MM.1S (cell line): ENCODE data around the gene LRRC71.

ENCODE experiments used
- DNase-seq: peaks from one replicate; pipeline ENCODE4 v3.0.0-alpha.2; 2015
- H2AFZ ChIP-seq: fragments of 300-600 bp; sonication (generic); 2 replicates; pipeline ENCODE4 v1.6.0; 2016; ENCODE audit warnings: antibody characterized with exemption, low read length
- H3F3A ChIP-seq: fragments of 300-600 bp; sonication (generic); 2 replicates; pipeline ENCODE4 v1.6.1; 2016; ENCODE audit warnings: mild to moderate bottlenecking, antibody characterized with exemption, low read length, moderate library complexity, mixed read lengths; ENCODE audit not compliant: insufficient read depth
- H3K27ac ChIP-seq: fragments of 300-600 bp; sonication (generic); 2 replicates; pipeline ENCODE4 v1.5.1; 2016; ENCODE audit warnings: mild to moderate bottlenecking, low read length
- H3K27me3 ChIP-seq: fragments of 300-600 bp; sonication (generic); replicated peaks from 2 replicates; pipeline ENCODE4 v1.6.0; 2016; ENCODE audit warnings: low read length; ENCODE audit not compliant: insufficient read depth
- H3K36me3 ChIP-seq: fragments of 300-600 bp; sonication (generic); replicated peaks from 2 replicates; pipeline ENCODE4 v1.6.1; 2016; ENCODE audit warnings: mild to moderate bottlenecking, low read length, mixed read lengths; ENCODE audit not compliant: insufficient read depth
- H3K4me1 ChIP-seq: fragments of 300-600 bp; sonication (generic); 2 replicates; pipeline ENCODE4 v1.6.1; 2016; ENCODE audit warnings: low read length, mixed read lengths
- H3K4me2 ChIP-seq: fragments of 300-600 bp; sonication (generic); 2 replicates; pipeline ENCODE4 v1.6.0; 2016; ENCODE audit warnings: low read depth, low read length
- H3K4me3 ChIP-seq: fragments of 300-600 bp; sonication (generic); 2 replicates; pipeline ENCODE4 v1.5.1; 2016; ENCODE audit warnings: low read length, mixed read lengths
- H3K79me2 ChIP-seq: fragments of 300-600 bp; sonication (generic); 2 replicates; pipeline ENCODE4 v1.6.1; 2016; ENCODE audit warnings: mixed run types, low read length, mixed read lengths
- H3K9ac ChIP-seq: fragments of 300-600 bp; sonication (generic); 2 replicates; pipeline ENCODE4 v1.6.1; 2016; ENCODE audit warnings: low read length, mixed read lengths
- H3K9me2 ChIP-seq: fragments of 300-600 bp; sonication (generic); replicated peaks from 2 replicates; pipeline ENCODE4 v1.6.1; 2016; ENCODE audit warnings: mild to moderate bottlenecking, low read length, mixed read lengths; ENCODE audit not compliant: insufficient read depth
- H3K9me3 ChIP-seq: fragments of 300-600 bp; sonication (generic); replicated peaks from 2 replicates; pipeline ENCODE4 v1.6.1; 2016; ENCODE audit warnings: mild to moderate bottlenecking, low read length, mixed read lengths; ENCODE audit not compliant: insufficient read depth
- H4K20me1 ChIP-seq: fragments of 300-600 bp; sonication (generic); 2 replicates; pipeline ENCODE4 v1.6.1; 2016; ENCODE audit warnings: mild to moderate bottlenecking, low read length, moderate library complexity, mixed read lengths; ENCODE audit not compliant: insufficient read depth
- EZH2 ChIP-seq: fragments of 300-600 bp; sonication (generic); optimal IDR thresholded peaks from 2 replicates; pipeline ENCODE3; 2017; ENCODE audit warnings: low read depth, mild to moderate bottlenecking, antibody characterized with exemption, low read length, mixed read lengths
- EZH2phosphoT487 ChIP-seq: fragments of 300-600 bp; sonication (generic); IDR thresholded peaks from 2 replicates; pipeline ENCODE4 v1.6.1; 2018; ENCODE audit warnings: antibody characterized with exemption, low read length
- TF ChIP-seq, protein P1 (sequence below): fragments of 300-600 bp; sonication (generic); IDR thresholded peaks from 2 replicates; pipeline ENCODE4 v1.5.1; 2016; ENCODE audit warnings: antibody characterized with exemption, low read length, mixed read lengths

Gene LRRC71

DNA sequence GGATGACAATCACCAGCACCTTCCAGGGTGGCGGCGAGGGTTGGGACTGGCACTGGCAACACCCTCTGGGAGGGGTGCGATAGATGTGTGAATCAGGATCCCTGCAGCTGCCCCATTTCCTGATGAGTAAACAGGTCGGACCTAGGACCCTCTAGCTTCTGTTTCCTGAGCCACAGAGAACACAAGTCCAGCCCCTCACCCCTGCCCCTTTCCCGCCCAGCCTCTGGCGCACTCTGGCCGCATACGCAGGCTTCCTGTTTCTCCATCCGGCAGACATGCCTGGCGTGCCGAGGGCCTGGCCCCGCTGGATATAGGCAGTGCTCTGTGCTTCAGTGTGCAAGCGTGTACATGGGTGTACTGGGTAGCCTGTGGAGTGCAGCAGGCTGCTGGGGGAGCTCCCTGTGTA is 22.3 kb upstream of the LRRC71 start:
- no peaks in the 10 kb centered on the region for H3K9me2 ChIP-seq
- no peak overlapping the region for H2AFZ ChIP-seq
- TF ChIP-seq EZH2phosphoT487 (no peak), EZH2 (no peak)
- TF ChIP-seq, protein P1, sequence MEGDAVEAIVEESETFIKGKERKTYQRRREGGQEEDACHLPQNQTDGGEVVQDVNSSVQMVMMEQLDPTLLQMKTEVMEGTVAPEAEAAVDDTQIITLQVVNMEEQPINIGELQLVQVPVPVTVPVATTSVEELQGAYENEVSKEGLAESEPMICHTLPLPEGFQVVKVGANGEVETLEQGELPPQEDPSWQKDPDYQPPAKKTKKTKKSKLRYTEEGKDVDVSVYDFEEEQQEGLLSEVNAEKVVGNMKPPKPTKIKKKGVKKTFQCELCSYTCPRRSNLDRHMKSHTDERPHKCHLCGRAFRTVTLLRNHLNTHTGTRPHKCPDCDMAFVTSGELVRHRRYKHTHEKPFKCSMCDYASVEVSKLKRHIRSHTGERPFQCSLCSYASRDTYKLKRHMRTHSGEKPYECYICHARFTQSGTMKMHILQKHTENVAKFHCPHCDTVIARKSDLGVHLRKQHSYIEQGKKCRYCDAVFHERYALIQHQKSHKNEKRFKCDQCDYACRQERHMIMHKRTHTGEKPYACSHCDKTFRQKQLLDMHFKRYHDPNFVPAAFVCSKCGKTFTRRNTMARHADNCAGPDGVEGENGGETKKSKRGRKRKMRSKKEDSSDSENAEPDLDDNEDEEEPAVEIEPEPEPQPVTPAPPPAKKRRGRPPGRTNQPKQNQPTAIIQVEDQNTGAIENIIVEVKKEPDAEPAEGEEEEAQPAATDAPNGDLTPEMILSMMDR, result no peak
- H3K4me2 ChIP-seq, result no peak overlapping the region
- no peak overlapping the region for H3K4me3 ChIP-seq
- no peaks in the 10 kb centered on the region for H3K79me2 ChIP-seq
- H3K36me3 ChIP-seq, result no peaks in the 10 kb centered on the region
- no peak overlapping the region for H3K9ac ChIP-seq
- no peaks in the 10 kb centered on the region for H3K4me1 ChIP-seq
- no peaks in the 10 kb centered on the region for H3F3A ChIP-seq
- H3K27ac ChIP-seq, result no peak overlapping the region
- H3K9me3 ChIP-seq, result no peaks in the 10 kb centered on the region
- DNase-seq, result no peak
- H4K20me1 ChIP-seq, result no peaks in the 10 kb centered on the region
- H3K27me3 ChIP-seq, result peaks cover 99% of the 10 kb centered on the region

DNA sequence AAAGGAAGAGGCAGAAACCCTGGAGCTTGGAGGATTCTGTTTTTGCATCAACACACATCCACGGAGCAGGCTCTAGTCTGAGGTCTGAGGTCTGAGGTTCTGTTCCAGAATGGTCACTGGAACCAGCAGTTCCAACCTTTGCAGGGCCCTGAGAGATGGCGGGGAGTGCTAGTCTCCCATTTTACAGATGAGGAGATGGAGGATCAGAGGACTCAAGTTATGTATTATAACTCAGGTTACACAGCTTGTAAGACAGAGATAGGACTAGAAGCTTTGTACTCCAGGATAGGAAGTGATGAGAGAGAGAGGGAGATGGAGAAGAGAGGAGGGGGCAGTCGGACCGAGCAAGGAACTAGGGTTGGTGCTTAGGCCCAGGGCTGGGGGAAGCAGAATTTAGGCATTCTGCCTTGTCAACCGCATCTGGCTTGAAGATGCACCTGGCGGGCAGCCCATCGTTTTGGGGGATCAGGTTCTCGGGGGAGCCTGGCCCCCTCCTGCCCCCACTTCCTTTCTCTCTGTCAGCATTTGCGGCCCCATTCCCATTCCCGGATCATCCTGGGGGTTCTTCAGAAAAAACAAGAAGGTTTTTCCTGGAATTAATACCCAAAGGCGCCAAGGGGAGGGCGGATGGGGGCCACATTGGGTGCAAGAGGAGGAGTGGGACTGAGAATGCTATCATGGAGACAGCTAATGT is 21.3 kb upstream of the LRRC71 start:
- H3K27ac ChIP-seq, result no peak overlapping the region

DNA sequence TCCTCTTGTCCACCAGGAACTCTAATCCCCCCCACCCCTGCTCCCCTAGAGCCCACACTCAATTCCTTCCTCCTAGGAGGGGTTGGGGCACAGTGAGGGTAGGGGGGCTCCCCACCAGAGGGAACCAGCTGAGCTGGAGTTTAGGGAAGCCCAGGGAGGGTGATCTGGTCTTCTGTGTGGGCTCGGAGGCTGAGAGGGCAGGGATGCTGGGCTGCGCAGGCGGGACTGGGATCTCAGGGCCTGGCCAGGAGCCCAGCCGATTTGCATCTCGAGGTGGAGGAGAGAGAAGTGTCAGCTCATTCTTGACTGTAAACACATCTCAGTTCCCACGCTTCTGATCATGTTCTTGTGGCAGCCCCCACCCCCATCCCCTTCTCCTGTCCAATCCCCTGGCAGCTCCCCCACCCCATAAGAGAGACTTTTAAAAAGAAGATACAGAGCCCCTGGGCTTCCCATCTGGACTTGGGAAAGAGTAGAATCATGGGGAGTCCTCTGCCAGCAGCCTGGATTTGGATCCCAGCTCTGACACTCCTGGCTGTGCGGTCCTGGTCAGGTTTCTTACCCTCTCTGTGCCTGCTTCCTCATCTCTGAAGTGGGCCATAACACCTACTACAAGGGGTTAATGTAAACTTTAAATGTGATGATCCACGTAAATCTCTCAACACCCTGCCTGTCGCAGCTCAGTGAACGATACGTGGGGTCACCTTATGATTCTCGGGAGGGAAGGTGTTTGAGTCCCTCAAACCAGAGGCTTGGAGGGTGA is 20.3 kb upstream of the LRRC71 start:
- H2AFZ ChIP-seq, result no peak overlapping the region
- TF ChIP-seq, protein P1, result no peak
- TF ChIP-seq EZH2phosphoT487 (no peak), EZH2 (no peak)
- H3K4me1 ChIP-seq, result no peaks in the 10 kb centered on the region
- H3K4me2 ChIP-seq, result no peak overlapping the region
- no peak for DNase-seq
- H3K27ac ChIP-seq, result no peak overlapping the region
- H3K9me2 ChIP-seq, result no peaks in the 10 kb centered on the region
- no peaks in the 10 kb centered on the region for H4K20me1 ChIP-seq
- no peak overlapping the region for H3K9ac ChIP-seq
- H3K79me2 ChIP-seq, result no peaks in the 10 kb centered on the region
- no peaks in the 10 kb centered on the region for H3K9me3 ChIP-seq
- no peaks in the 10 kb centered on the region for H3F3A ChIP-seq
- peaks cover 99% of the 10 kb centered on the region for H3K27me3 ChIP-seq
- H3K36me3 ChIP-seq, result no peaks in the 10 kb centered on the region
- H3K4me3 ChIP-seq, result no peak overlapping the region

More for the DNA sequence above, 21.3 kb upstream of the LRRC71 start:
- no peaks in the 10 kb centered on the region for H4K20me1 ChIP-seq
- H3K36me3 ChIP-seq, result no peaks in the 10 kb centered on the region
- H2AFZ ChIP-seq, result no peak overlapping the region
- peaks cover 99% of the 10 kb centered on the region for H3K27me3 ChIP-seq
- no peak overlapping the region for H3K4me2 ChIP-seq
- H3F3A ChIP-seq, result no peaks in the 10 kb centered on the region
- no peak overlapping the region for H3K9ac ChIP-seq
- H3K9me3 ChIP-seq, result no peaks in the 10 kb centered on the region
- H3K4me3 ChIP-seq, result no peak overlapping the region
- TF ChIP-seq EZH2, result no peak
- TF ChIP-seq, protein P1, result no peak
- no peak for TF ChIP-seq EZH2phosphoT487
- no peaks in the 10 kb centered on the region for H3K9me2 ChIP-seq
- no peaks in the 10 kb centered on the region for H3K4me1 ChIP-seq
- DNase-seq, result no peak
- no peaks in the 10 kb centered on the region for H3K79me2 ChIP-seq
